HEK293 (cell line): ENCODE data around the gene CLEC18B.
"Not testable (repeated sequence)": the region's sequence is repeated elsewhere in the genome, so short reads cannot be mapped to it uniquely, and the experiment has no call there.

Source experiments
- BCL11A ChIP-seq: fragments of 450-650 bp; formaldehyde crosslinking; IDR thresholded peaks from 2 replicates; pipeline ENCODE4 v1.5.1; 2016; ENCODE audit warnings: low read depth, missing biosample characterization, missing genetic modification characterization
- GLI4 ChIP-seq: fragments of 450-650 bp; formaldehyde crosslinking; IDR thresholded peaks from 2 replicates; pipeline ENCODE4 v1.5.1; 2016; ENCODE audit warnings: missing biosample characterization, missing genetic modification characterization
- ZNF626 ChIP-seq: fragments of 450-650 bp; sonication (Bioruptor Pico); formaldehyde crosslinking; IDR thresholded peaks from 2 replicates; pipeline ENCODE4 v1.5.1; 2018; ENCODE audit warnings: missing biosample characterization, missing genetic modification characterization, inconsistent platforms
- TF ChIP-seq, protein P1 (sequence below): fragments of 450-650 bp; formaldehyde crosslinking; IDR thresholded peaks from 2 replicates; pipeline ENCODE4 v1.5.1; 2016; ENCODE audit warnings: missing biosample characterization, missing genetic modification characterization
- TF ChIP-seq, protein P2 (sequence below): fragments of 450-650 bp; formaldehyde crosslinking; IDR thresholded peaks from 2 replicates; pipeline ENCODE4 v1.5.1; 2016; ENCODE audit warnings: missing biosample characterization, missing genetic modification characterization

DNA sequence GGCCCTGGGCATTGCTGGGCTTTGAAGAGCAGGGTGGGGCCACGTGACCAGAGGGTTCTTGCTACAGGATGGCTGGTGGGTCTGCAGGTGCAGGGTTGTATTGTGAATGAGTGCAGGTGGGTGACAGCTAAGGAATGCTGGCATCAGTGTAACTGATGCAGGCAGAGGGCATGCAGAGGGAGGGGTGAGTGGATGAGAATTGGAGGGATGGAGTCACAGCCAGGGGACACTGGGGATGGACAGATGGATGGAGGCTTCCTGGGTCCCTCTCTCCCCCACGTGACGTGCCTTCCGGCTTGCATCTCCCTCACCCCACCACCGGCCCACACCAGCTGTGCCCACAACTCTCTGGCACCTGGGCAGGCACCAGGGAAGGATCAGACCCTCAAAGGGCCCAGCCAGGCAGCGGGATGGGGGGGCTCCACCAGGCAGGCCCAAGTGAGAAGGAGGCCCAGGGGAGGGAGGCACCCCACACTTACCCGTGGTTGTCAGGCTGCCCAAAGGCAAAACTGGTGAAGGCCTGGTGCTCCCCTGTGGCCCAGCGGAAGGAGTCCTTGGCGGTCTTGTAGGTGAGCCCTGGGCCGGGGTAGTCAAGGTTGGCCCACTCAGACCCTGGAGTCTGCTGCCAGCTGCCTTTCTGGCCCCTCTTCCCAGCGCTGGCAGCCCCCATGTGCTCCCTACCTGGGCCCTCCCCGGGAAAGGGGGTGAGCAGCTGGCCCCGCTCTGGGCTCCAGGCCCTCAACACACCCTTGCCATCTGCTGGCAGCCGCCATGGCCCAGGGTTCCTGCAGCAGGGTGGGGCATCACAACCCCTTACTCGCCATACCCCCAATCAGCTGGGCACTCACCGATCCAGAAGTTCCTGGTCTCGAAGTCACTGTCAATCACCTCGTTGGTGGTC lies 11.0 kb downstream of the CLEC18B start:
- not testable (repeated sequence) for TF ChIP-seq GLI4, BCL11A, ZNF626 (tag by site-specific recombination)
- TF ChIP-seq, protein P1, sequence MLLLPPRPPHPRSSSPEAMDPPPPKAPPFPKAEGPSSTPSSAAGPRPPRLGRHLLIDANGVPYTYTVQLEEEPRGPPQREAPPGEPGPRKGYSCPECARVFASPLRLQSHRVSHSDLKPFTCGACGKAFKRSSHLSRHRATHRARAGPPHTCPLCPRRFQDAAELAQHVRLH (tag by site-specific recombination): not testable (repeated sequence)
- TF ChIP-seq, protein P2, sequence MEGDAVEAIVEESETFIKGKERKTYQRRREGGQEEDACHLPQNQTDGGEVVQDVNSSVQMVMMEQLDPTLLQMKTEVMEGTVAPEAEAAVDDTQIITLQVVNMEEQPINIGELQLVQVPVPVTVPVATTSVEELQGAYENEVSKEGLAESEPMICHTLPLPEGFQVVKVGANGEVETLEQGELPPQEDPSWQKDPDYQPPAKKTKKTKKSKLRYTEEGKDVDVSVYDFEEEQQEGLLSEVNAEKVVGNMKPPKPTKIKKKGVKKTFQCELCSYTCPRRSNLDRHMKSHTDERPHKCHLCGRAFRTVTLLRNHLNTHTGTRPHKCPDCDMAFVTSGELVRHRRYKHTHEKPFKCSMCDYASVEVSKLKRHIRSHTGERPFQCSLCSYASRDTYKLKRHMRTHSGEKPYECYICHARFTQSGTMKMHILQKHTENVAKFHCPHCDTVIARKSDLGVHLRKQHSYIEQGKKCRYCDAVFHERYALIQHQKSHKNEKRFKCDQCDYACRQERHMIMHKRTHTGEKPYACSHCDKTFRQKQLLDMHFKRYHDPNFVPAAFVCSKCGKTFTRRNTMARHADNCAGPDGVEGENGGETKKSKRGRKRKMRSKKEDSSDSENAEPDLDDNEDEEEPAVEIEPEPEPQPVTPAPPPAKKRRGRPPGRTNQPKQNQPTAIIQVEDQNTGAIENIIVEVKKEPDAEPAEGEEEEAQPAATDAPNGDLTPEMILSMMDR (tag by site-specific recombination): not testable (repeated sequence)
